DND-41 (cell line): Measurements from ENCODE around the gene IRF2BP1.

Source experiments
- ATAC-seq: fragments of 200-7000 bp; cut with Tn5 transposase; 3 replicates; pipeline ENCODE4 v1.9.1; 2021; ENCODE audit warnings: low read depth; ENCODE audit not compliant: insufficient read depth
- DNase-seq: peaks from one replicate; pipeline ENCODE4 v3.0.0-alpha.2; 2020
- H2AFZ ChIP-seq: 2 replicates; pipeline ENCODE4 v1.6.0; 2012; ENCODE audit warnings: low read depth, low read length
- H3K27ac ChIP-seq: 2 replicates; pipeline ENCODE4 v1.5.1; 2012; ENCODE audit warnings: low read length, inconsistent platforms
- H3K27me3 ChIP-seq: fragments of 200-600 bp; sonication (generic); 2 replicates; pipeline ENCODE4 v1.6.0; 2012; ENCODE audit warnings: low read length, mild to moderate bottlenecking, inconsistent platforms; ENCODE audit not compliant: insufficient read depth, poor library complexity
- H3K36me3 ChIP-seq: 2 replicates; pipeline ENCODE4 v1.5.1; 2012; ENCODE audit warnings: low read length, inconsistent platforms; ENCODE audit not compliant: insufficient read depth
- H3K4me1 ChIP-seq: 2 replicates; pipeline ENCODE4 v1.5.1; 2012; ENCODE audit warnings: mild to moderate bottlenecking, low read length; ENCODE audit not compliant: insufficient read depth
- H3K4me2 ChIP-seq: 2 replicates; pipeline ENCODE4 v1.6.0; 2012; ENCODE audit warnings: mild to moderate bottlenecking, moderate library complexity, low read length, inconsistent platforms; ENCODE audit not compliant: insufficient read depth
- H3K4me3 ChIP-seq, 2 experiments: fragments of 200-600 bp in 1 of 2; shearing (Covaris generic) in 1 of 2; 2 replicates each; pipeline ENCODE4 v1.5.1; 2012 to 2016; ENCODE audit warnings: inconsistent platforms in 2 of 2, low read length in 2 of 2, mild to moderate bottlenecking in 2 of 2, low read depth in 1 of 2, moderate library complexity in 1 of 2
- H3K79me2 ChIP-seq: 2 replicates; pipeline ENCODE4 v1.6.0; 2012; ENCODE audit warnings: low read length, inconsistent platforms; ENCODE audit not compliant: insufficient read depth
- H3K9ac ChIP-seq: 2 replicates; pipeline ENCODE4 v1.6.0; 2012; ENCODE audit warnings: low read depth, mild to moderate bottlenecking, inconsistent platforms, low read length, moderate library complexity
- H3K9me3 ChIP-seq: 2 replicates; pipeline ENCODE4 v1.5.1; 2012; ENCODE audit warnings: low read length, moderate library complexity, mild to moderate bottlenecking, inconsistent platforms; ENCODE audit not compliant: insufficient read depth, severe bottlenecking
- H4K20me1 ChIP-seq: 2 replicates; pipeline ENCODE4 v1.6.0; 2012; ENCODE audit warnings: low read length; ENCODE audit not compliant: insufficient read depth
- EZH2 ChIP-seq: IDR thresholded peaks from 3 replicates; pipeline ENCODE4 v1.6.1; 2012; ENCODE audit warnings: borderline replicate concordance, low read depth, mild to moderate bottlenecking, moderate library complexity, low read length, inconsistent platforms; ENCODE audit not compliant: severe bottlenecking
- TF ChIP-seq, protein P1 (sequence below): IDR thresholded peaks from 2 replicates; pipeline ENCODE4 v1.5.1; 2012; ENCODE audit warnings: borderline replicate concordance, low read length, moderate library complexity, mild to moderate bottlenecking; ENCODE audit not compliant: poor library complexity, severe bottlenecking; ENCODE audit errors: extremely low read depth

IRF2BP1 gene

DNA sequence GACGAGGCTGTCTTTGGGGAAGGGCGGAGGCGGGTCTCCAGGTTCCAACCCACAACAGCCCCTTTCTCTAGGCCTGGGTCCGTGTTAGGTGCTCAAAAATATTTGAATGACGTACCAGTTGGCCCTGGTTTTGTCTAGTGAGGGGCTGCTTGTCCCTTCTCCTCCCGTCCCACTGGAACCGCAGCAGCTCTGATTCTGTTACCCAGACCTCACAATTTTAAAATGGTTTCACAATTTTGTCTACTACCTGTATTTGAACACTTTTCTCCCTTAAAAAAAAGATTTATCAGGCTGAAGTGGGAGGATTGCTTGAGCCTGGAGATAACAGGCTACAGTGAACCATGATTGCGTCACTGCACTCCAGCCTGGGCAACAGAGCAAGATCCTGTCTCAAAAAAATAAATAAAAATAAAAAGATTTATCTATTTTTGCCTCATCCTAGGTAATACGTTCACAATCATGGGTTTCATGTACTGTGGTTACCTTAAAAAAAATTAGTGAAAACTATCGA, 1.3 kb upstream of the IRF2BP1 start:
- Histone ChIP-seq H3K9me3 (no peaks in the 10 kb centered on the region), H2AFZ (peak overlapping the region; percentile 69), H4K20me1 (peaks cover 32% of the 10 kb centered on the region), H3K4me3 (peak overlapping the region; percentile 46 to 78; a peak in 3 of 4 replicates), H3K4me2 (peak overlapping the region; percentile 99), H3K79me2 (peaks cover 31% of the 10 kb centered on the region), H3K27ac (peak overlapping the region; percentile 84), H3K4me1 (peaks cover 37% of the 10 kb centered on the region), H3K36me3 (peaks cover 32% of the 10 kb centered on the region), H3K9ac (peak overlapping the region; percentile 82), H3K27me3 (no peaks in the 10 kb centered on the region)
- DNase-seq = no peak
- TF ChIP-seq, protein P1, sequence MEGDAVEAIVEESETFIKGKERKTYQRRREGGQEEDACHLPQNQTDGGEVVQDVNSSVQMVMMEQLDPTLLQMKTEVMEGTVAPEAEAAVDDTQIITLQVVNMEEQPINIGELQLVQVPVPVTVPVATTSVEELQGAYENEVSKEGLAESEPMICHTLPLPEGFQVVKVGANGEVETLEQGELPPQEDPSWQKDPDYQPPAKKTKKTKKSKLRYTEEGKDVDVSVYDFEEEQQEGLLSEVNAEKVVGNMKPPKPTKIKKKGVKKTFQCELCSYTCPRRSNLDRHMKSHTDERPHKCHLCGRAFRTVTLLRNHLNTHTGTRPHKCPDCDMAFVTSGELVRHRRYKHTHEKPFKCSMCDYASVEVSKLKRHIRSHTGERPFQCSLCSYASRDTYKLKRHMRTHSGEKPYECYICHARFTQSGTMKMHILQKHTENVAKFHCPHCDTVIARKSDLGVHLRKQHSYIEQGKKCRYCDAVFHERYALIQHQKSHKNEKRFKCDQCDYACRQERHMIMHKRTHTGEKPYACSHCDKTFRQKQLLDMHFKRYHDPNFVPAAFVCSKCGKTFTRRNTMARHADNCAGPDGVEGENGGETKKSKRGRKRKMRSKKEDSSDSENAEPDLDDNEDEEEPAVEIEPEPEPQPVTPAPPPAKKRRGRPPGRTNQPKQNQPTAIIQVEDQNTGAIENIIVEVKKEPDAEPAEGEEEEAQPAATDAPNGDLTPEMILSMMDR = no peak
- no peak for TF ChIP-seq EZH2
- no peak for ATAC-seq

DNA sequence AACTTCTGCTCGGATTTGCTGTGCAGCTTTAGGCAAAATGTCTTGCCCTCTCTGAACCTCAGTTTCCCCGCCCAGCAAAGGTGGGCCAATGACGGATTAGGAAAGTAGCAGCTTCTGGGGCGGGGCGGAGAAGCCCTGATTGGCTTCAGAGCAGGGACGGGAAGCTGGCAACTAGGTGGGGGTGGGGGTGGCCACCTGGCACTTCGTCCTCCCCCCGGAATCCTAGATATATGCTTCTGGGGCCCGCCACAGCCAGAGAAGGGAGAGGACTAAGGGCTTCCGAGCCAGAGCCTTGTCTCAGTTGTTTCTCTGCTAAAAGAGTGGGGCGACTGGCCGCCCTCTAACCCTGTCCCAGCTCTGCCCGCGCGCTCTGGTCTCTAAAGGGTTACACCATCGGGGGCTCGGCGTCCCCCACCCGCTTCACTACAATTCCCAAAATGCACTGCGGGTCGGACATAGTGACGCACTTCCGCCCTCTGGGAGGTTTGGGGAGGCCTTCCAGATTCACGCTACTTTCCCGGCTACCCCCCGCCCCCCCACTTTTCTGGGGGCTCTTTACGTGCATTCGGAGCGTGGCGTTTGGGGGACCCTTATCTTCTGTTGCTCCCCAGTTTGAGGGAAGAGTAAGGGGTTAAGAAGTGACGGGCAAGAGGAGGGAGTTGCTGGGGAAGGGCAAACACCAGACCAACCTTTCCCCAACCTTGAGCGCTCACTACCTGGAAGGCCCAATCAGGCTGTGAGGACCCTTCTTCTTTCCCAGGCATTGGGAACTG, 672 bp upstream of the IRF2BP1 start:
- H2AFZ ChIP-seq = peak overlapping the region; percentile 69

DNA sequence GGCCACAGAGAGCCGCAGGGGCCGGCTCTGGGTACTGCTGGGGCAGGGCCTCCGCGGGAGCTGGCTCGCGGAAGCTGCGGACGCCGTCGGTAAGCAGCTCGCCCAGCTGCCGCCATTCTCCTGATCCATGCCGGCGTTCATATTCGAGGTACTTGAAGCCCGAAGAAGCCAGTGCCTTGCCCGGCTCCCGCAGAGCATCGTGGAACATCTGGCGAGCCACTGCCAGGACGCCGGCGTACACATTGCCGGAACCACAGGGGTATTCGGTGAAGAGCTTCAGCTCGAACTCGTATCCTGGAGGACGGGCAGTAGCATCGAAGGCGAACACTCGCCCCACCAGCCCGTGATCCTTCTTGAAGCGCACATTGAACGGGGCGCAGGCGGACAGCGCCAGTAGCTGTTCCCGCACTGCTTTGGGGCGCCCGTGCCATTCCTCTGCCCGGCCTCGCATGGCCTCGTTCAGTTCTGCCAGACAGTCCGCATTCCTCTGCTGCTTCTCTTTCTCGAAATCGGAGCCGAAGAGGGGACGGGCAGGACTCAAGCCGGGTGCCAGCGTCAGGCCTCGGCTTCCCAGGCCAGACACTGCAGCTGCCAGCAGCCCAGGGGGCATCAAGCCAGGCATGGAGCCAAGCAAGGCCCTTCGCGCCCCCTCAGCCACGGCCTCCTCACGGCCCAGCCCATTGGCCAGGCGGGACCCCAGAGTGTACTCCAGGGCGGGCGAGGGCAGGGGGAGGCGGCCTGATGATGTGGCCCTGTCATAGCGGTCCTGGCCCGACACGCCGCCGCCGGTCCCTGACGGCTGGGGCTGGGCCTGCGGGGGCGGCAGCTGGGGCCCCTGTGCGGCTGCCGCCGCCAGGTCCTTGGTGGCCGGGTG, 1.0 kb downstream of the IRF2BP1 start:
- DNase-seq (peak; percentile 36), ATAC-seq (0 out of 3 replicates have a peak, but pooled peaks have one; percentile 7)

More for the DNA sequence above, 672 bp upstream of the IRF2BP1 start:
- ATAC-seq (peak; percentile 82), DNase-seq (peak; percentile 95)
- H3K79me2 ChIP-seq = peaks cover 31% of the 10 kb centered on the region
- peaks cover 37% of the 10 kb centered on the region for H3K4me1 ChIP-seq
- H3K36me3 ChIP-seq = peaks cover 32% of the 10 kb centered on the region
- TF ChIP-seq EZH2 = no peak
- TF ChIP-seq, protein P1 = no peak
- no peaks in the 10 kb centered on the region for H3K9me3 ChIP-seq
- peaks cover 38% of the 10 kb centered on the region for H4K20me1 ChIP-seq
- H3K4me2 ChIP-seq = peak overlapping the region; percentile 99
- H3K27ac ChIP-seq = peak overlapping the region; percentile 84
- peak overlapping the region; percentile 46 to 78 for H3K4me3 ChIP-seq
- peak overlapping the region; percentile 82 for H3K9ac ChIP-seq
- H3K27me3 ChIP-seq = no peaks in the 10 kb centered on the region

More for the DNA sequence above, 1.0 kb downstream of the IRF2BP1 start:
- H3K4me2 ChIP-seq = peak overlapping the region; percentile 99
- no peak for TF ChIP-seq EZH2
- TF ChIP-seq, protein P1 = no peak
- H2AFZ ChIP-seq = peak overlapping the region; percentile 69
- H3K79me2 ChIP-seq = peaks cover 31% of the 10 kb centered on the region
- H3K4me1 ChIP-seq = peaks cover 37% of the 10 kb centered on the region
- peaks cover 44% of the 10 kb centered on the region for H4K20me1 ChIP-seq
- peak overlapping the region; percentile 84 for H3K27ac ChIP-seq
- no peaks in the 10 kb centered on the region for H3K9me3 ChIP-seq
- H3K9ac ChIP-seq = peak overlapping the region; percentile 82
- H3K27me3 ChIP-seq = no peaks in the 10 kb centered on the region
- peak overlapping the region; percentile 46 to 78; a peak in 3 of 4 replicates for H3K4me3 ChIP-seq
- peaks cover 29% of the 10 kb centered on the region for H3K36me3 ChIP-seq
